HG02588 (cell line): ENCODE measurements around the gene RAB40B.

Experiments used
- ATAC-seq: cut with Tn5 transposase; IDR thresholded peaks from one replicate; pipeline ENCODE4 v1.9.1; 2021; ENCODE audit warnings: mild to moderate bottlenecking, moderate library complexity; ENCODE audit not compliant: unreplicated experiment

The RAB40B gene

DNA sequence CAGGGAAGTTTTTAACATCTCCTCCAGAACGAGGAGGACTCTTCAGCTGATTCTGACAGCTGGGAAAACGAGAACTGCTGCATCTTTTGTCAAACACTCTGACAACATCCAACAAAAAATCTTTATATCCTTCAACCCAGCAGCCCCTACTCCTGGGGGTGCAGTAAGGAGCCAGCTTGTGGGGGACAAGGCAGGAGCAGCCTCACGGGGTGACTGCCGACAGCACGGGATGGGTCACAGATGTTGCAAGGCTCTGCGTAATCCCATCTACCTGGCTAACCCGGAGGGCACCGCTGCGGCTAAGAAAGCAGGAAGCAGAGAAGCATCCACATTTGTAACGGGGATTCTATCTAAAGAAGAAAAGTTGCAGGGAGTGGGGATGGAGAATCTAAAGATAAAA, 78.9 kb downstream of the RAB40B start:
- no peak for ATAC-seq

GRCh38 chr17:82619211-82619610, 79.3 kb downstream of the RAB40B start:
- no peak for ATAC-seq

GRCh38 chr17:82616021-82616711, 82.3 kb downstream of the RAB40B start:
- no peak for ATAC-seq

DNA sequence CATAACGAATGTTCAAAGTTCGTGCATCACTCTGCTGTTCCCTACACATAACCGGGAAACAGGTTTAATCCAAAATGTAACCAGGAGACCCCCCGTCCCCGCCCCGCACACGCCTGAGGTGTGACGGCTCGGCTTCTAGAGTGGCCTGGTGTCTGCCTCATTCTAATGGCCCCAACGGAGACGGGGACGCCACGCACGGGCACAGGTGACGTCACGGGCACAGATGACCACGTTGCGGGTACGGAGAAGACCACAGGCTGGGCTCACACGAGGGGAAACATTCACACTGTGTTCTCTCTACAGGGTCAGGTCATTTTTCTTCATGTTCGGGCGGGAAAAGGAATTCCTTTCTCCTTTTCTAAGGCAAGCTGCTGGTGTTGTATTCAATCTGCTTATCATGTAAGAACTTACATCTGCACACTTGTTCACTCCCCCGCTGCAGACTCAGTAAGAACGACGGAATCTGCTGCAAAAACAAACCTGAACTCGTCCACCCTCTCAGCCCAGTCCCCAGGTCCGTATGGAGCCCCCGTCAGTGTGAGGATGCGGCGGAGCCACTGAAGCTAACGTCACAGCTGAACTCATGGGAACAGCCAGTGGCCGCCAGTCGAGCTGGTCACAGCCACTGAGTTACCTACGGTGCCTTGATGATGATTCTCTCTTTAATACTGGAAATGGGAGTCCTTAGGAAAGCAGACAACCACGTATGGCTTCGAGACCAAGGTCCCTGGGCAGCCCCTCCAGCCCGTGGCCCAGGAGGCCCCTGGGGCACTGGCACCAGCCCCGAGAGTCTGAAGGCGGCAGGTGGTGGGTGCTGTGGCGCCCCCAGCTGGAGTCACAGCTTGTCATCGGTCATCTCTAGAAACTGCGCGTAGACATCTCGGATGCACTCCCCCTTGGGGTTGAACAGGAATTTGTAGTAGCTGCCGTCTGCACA, 83.1 kb downstream of the RAB40B start:
- no peak for ATAC-seq

- no peak for ATAC-seq
These were observed 84.3 kb downstream of the RAB40B start for GRCh38 chr17:82614095-82614631.

- no peak for ATAC-seq
These were observed 85.0 kb downstream of the RAB40B start for GRCh38 chr17:82613283-82614094.

DNA sequence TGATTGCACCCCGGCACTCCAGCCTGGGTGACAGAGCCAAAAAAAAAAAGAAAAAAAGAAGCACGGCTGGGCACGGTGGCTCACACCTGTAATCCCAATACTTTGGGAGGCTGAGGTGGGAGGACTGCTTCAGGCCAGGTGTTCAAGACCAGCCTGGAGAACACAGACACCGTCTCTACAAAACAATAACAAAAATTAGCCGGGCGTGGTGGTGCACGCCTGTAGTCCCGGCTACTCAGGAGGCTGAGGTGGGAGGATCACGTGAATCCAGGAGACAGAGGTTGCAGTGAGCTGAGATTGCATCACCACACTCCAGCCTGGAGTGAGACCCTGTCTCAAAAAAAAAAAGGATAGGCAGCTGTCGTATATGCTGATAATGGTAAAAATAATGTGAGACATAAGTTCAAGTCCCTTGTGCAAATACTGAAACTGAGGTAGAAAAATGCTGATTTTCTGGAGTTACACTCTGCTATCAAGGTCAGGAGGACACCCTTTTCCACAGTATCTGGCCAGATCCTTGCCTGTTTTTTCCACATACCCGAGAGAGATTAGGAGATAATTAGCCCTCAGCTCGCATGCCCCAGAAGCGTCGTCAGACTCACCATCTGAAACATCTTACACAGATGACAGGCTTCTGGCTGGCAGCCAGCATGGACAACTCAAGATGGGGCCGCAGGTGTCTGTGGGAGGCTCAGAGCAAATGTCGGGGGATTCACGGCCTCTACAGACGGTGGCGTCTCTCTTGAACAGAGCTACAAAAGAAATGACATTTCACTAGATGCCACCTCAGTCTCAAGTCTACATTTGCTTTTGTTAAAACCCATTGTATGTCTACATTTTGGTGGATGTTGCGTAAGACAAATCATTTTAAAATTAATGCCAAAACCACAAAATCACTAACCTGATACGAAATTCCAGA, 87.1 kb downstream of the RAB40B start:
- ATAC-seq, result no peak

DNA sequence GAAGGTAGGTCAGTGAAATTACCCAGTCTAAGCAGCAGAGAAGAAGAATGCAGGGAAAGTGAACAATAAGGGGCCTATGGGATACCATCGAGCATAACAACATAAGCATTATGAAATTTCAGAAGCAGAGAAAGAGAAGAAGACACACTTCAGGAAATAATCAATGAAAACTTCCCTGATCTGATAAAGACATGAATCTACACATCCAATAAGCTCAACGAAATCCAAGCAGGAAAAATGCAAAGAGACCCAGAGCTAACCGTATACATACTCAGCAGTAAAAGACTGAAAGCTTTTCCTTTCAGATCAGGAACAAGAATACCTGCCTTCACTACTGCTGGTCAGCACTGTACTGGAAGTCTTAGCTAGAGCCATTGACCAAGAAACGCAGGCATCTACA, 88.8 kb downstream of the RAB40B start:
- no peak for ATAC-seq

DNA sequence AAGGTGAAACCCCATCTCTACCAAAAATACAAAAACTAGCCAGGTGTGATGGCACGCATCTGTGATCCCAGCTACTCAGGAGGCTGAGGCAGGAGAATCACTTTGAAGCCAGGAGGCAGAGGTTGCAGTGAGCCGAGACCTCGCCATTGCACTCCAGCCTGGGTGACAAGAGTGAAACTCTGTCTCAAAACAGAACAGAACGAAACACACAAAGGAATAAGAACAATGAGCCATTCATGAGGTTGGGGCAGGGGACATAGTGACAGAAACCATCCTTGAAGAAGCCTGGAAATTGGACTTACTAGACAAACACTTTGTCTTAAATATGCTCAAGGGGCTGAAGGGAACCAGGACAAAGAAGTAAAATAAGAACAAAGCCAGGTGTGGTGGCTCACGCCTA, 89.7 kb downstream of the RAB40B start:
- no peak for ATAC-seq

- ATAC-seq, result no peak
These were observed 92.4 kb downstream of the RAB40B start for GRCh38 chr17:82605939-82606600.
